CD14-positive monocyte (primary cell): Measurements from ENCODE around the gene MAPK4. TPM values are rescaled to one million over a fixed set of nuclear protein-coding genes. Genes with fewer than 3 reads are reported as not detected.

Source experiments
- DNase-seq, 3 donors: peaks; one replicate each; pipeline ENCODE4 v3.0.0-alpha.2; 2011 to 2022
- H2AFZ ChIP-seq: 2 replicates; pipeline ENCODE4 v1.6.0; 2012; ENCODE audit warnings: mild to moderate bottlenecking, low read depth, low read length, inconsistent platforms; ENCODE audit not compliant: insufficient read depth, poor library complexity, severe bottlenecking
- H3K27ac ChIP-seq, 2 donors: 1 replicate in 1 of 2; 2 replicates in 1 of 2; pipeline ENCODE4 v1.5.1; 2012 to 2013; ENCODE audit warnings: low read length in 2 of 2, control low read depth in 1 of 2, inconsistent platforms in 1 of 2, low read depth in 1 of 2, mild to moderate bottlenecking in 1 of 2
- H3K27me3 ChIP-seq, 2 donors: one replicate each; pipeline versions ENCODE4 v1.6.0 to v1.6.1; 2011 to 2013; ENCODE audit warnings: low read length in 2 of 2; ENCODE audit not compliant: control insufficient read depth in 2 of 2, insufficient read depth in 2 of 2
- H3K36me3 ChIP-seq, 2 donors: replicated peaks in 1 of 2; 1 replicate in 1 of 2; 2 replicates in 1 of 2; pipeline versions ENCODE4 v1.5.1 to v1.6.1; 2012 to 2013; ENCODE audit warnings: low read length in 2 of 2, control low read depth in 1 of 2, inconsistent platforms in 1 of 2, mild to moderate bottlenecking in 1 of 2; ENCODE audit not compliant: insufficient read depth in 2 of 2, control insufficient read depth in 1 of 2
- H3K4me1 ChIP-seq, 2 donors: 1 replicate in 1 of 2; 2 replicates in 1 of 2; pipeline versions ENCODE4 v1.5.1 to v1.6.1; 2012 to 2013; ENCODE audit warnings: low read length in 2 of 2, control low read depth in 1 of 2, inconsistent platforms in 1 of 2, mild to moderate bottlenecking in 1 of 2, moderate library complexity in 1 of 2; ENCODE audit not compliant: insufficient read depth in 2 of 2, control insufficient read depth in 1 of 2
- H3K4me2 ChIP-seq: replicated peaks from 2 replicates; pipeline ENCODE3; 2012; ENCODE audit warnings: low read length, moderate library complexity, mild to moderate bottlenecking; ENCODE audit not compliant: poor library complexity, severe bottlenecking; ENCODE audit errors: extremely low read depth
- H3K4me3 ChIP-seq, 3 experiments: fragments of 200-600 bp in 1 of 3; sonication (generic) in 1 of 3; replicated peaks in 1 of 3; 1 replicate in 2 of 3; 2 replicates in 1 of 3; pipeline ENCODE4 v1.5.1; 2011 to 2013; ENCODE audit warnings: low read length in 3 of 3, mild to moderate bottlenecking in 3 of 3, control low read depth in 2 of 3, low read depth in 2 of 3, inconsistent platforms in 1 of 3, moderate library complexity in 1 of 3
- H3K79me2 ChIP-seq: 2 replicates; pipeline ENCODE4 v1.6.0; 2012; ENCODE audit warnings: mild to moderate bottlenecking, control low read depth, inconsistent platforms, low read length, moderate library complexity; ENCODE audit not compliant: insufficient read depth
- H3K9ac ChIP-seq: 2 replicates; pipeline ENCODE4 v1.6.0; 2017; ENCODE audit warnings: low read length, mild to moderate bottlenecking; ENCODE audit not compliant: insufficient read depth, poor library complexity, severe bottlenecking
- H3K9me3 ChIP-seq, 2 donors: replicated peaks in 1 of 2; 1 replicate in 1 of 2; 2 replicates in 1 of 2; pipeline versions ENCODE4 v1.5.1 to v1.6.1; 2012 to 2013; ENCODE audit warnings: low read length in 2 of 2, control low read depth in 1 of 2; ENCODE audit not compliant: control insufficient read depth in 1 of 2, insufficient read depth in 1 of 2
- H4K20me1 ChIP-seq: 2 replicates; pipeline ENCODE4 v1.6.0; 2012; ENCODE audit warnings: mild to moderate bottlenecking, low read length, control low read depth, moderate library complexity; ENCODE audit not compliant: insufficient read depth
- H3K27ac Mint-ChIP-seq, 7 donors: one replicate each; pipeline ENCODE4 v1.8.0; 2020; ENCODE audit warnings: mild to moderate bottlenecking in 7 of 7, mixed read lengths in 7 of 7, moderate library complexity in 6 of 7, inconsistent platforms in 2 of 7
- H3K27me3 Mint-ChIP-seq, 3 donors: one replicate each; pipeline ENCODE4 v1.8.0; 2021 to 2022; ENCODE audit warnings: low read depth in 3 of 3, mild to moderate bottlenecking in 3 of 3, mixed read lengths in 3 of 3, moderate library complexity in 3 of 3, inconsistent platforms in 1 of 3
- H3K36me3 Mint-ChIP-seq, 2 donors: one replicate each; pipeline ENCODE4 v1.8.0; 2020; ENCODE audit warnings: mixed read lengths in 2 of 2, inconsistent platforms in 1 of 2, mild to moderate bottlenecking in 1 of 2
- H3K4me1 Mint-ChIP-seq: one replicate; pipeline ENCODE4 v1.8.0; 2020; ENCODE audit warnings: mild to moderate bottlenecking, mixed read lengths
- H3K4me3 Mint-ChIP-seq, 2 donors: one replicate each; pipeline ENCODE4 v1.8.0; 2020; ENCODE audit warnings: mild to moderate bottlenecking in 2 of 2, mixed read lengths in 2 of 2, moderate library complexity in 1 of 2
- H3K9me3 Mint-ChIP-seq, 7 donors: one replicate each; pipeline ENCODE4 v1.8.0; 2020 to 2022; ENCODE audit warnings: mixed read lengths in 7 of 7, mild to moderate bottlenecking in 6 of 7, moderate library complexity in 6 of 7, inconsistent platforms in 2 of 7
- WGBS: methylation state at CpG from one replicate; pipeline ENCODE4 v1.1.5; 2013; ENCODE audit warnings: missing lambda C conversion rate; ENCODE audit not compliant: insufficient coverage; 5-methylcytosine and 5-hydroxymethylcytosine counted together
- intact Hi-C, 2 donors: fragments of 100-400 bp; cut with micrococcal nuclease; formaldehyde crosslinking; loops; one replicate each; pipeline versions ENCODE4 v1.15.0 to v1.15.1; 2023
- polyA plus RNA-seq, 3 donors: library from polyadenylated mRNA; depleted of rRNA in 1 of 3; unstranded in 2 of 3; stranded (reverse) in 1 of 3; fragments of 300-500 nt in 2 of 3; fragments of >200 nt in 1 of 3; fragmentation: Illumina TruSeq in 2 of 3; gene quantifications; 1 replicate in 2 of 3; 2 replicates in 1 of 3; pipeline ENCODE4 v1.2.3, GENCODE V29; 2012 to 2021
- TF ChIP-seq, protein P1 (sequence below): fragments of 200-600 bp; IDR thresholded peaks from one replicate; pipeline ENCODE4 v1.8.0; 2022; ENCODE audit warnings: antibody characterized with exemption, mild to moderate bottlenecking

Gene MAPK4
- polyA plus RNA-seq, 3 donors = not detected

DNA sequence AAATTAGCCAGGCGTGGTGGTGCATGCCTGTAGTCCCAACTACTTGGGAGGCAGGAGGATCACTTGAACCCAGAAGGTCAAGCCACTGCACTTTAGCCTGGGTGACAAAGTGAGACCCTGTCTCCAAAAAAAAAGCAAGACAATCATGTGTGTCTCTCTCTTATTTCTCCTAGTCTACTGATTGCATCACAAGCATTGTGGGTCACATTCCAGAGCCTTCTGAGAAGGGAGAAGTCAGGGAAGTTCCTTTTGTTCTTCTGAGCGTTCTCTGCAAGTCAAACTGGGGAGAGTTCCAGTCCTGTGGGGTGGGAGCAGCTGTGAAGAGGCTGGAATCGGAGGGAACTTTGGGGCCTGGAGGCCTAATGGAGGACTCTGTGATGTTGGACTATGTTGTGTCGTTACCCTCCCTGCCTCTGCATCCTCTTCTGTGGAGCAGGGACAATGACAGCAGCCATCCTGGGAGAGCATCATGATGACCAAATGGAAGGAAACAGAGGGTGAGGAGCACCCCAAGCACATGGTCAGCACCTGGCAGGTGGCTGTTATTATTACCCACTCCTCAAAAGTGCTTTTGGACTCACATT lies 144.6 kb downstream of the MAPK4 start:
- DNase-seq = no peak
- no peaks in the 10 kb centered on the region for H4K20me1 ChIP-seq
- H3K79me2 ChIP-seq = no peaks in the 10 kb centered on the region
- no peaks in the 10 kb centered on the region for H3K4me1 Mint-ChIP-seq
- no peak overlapping the region for H2AFZ ChIP-seq
- no peaks in the 10 kb centered on the region for H3K9me3 ChIP-seq
- no peak overlapping the region for H3K4me3 ChIP-seq
- H3K27me3 Mint-ChIP-seq = peaks cover 2 to 6% (median 5%) of the 10 kb centered on the region in 3 donors
- no peaks in the 10 kb centered on the region for H3K36me3 ChIP-seq
- no peaks in the 10 kb centered on the region for H3K4me1 ChIP-seq
- H3K9ac ChIP-seq = no peak overlapping the region
- peaks cover 0 to 2% (median 0%) of the 10 kb centered on the region in 7 donors for H3K9me3 Mint-ChIP-seq
- no peaks in the 10 kb centered on the region for H3K27me3 ChIP-seq
- H3K27ac ChIP-seq = no peak overlapping the region
- no peak overlapping the region for H3K4me2 ChIP-seq
- no peak overlapping the region for H3K4me3 Mint-ChIP-seq
- H3K27ac Mint-ChIP-seq = peak overlapping the region in 1 of 7 donors; percentile 50
- no peaks in the 10 kb centered on the region for H3K36me3 Mint-ChIP-seq
- TF ChIP-seq, protein P1, sequence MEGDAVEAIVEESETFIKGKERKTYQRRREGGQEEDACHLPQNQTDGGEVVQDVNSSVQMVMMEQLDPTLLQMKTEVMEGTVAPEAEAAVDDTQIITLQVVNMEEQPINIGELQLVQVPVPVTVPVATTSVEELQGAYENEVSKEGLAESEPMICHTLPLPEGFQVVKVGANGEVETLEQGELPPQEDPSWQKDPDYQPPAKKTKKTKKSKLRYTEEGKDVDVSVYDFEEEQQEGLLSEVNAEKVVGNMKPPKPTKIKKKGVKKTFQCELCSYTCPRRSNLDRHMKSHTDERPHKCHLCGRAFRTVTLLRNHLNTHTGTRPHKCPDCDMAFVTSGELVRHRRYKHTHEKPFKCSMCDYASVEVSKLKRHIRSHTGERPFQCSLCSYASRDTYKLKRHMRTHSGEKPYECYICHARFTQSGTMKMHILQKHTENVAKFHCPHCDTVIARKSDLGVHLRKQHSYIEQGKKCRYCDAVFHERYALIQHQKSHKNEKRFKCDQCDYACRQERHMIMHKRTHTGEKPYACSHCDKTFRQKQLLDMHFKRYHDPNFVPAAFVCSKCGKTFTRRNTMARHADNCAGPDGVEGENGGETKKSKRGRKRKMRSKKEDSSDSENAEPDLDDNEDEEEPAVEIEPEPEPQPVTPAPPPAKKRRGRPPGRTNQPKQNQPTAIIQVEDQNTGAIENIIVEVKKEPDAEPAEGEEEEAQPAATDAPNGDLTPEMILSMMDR = no peak
- 92% methylated on average over 4 of the region's 4 CpGs for WGBS
- intact Hi-C loops = no loop called here

DNA sequence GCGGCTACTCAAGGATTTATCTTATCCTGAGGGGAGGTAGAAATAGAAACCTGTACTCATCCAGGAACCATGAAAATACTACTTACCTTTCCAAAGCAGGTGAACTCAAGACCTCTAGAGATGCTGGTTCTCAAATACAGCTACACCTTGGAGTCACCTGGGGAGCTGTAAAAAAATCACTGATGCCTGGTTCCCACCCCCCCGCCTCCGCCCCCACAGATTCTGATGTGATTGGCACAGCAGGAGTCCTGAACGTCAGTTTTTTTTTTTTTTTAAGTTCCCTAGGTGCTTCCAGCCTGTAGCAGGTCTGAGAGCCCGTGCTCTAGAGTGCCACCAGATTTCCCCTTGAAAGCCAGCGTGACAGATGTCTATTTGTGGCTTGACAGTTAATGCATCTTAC lies 146.3 kb downstream of the MAPK4 start:
- TF ChIP-seq, protein P1 = no peak
- no peaks in the 10 kb centered on the region for H3K4me1 Mint-ChIP-seq
- Histone ChIP-seq H3K27ac (no peak overlapping the region), H3K36me3 (no peaks in the 10 kb centered on the region), H3K79me2 (no peaks in the 10 kb centered on the region), H2AFZ (no peak overlapping the region), H3K4me1 (no peaks in the 10 kb centered on the region), H3K27me3 (no peaks in the 10 kb centered on the region), H3K4me3 (no peak overlapping the region), H3K4me2 (no peak overlapping the region), H4K20me1 (no peaks in the 10 kb centered on the region), H3K9me3 (no peaks in the 10 kb centered on the region), H3K9ac (no peak overlapping the region)
- no peak overlapping the region for H3K27ac Mint-ChIP-seq
- no peak overlapping the region for H3K4me3 Mint-ChIP-seq
- DNase-seq = no peak
- H3K36me3 Mint-ChIP-seq = no peaks in the 10 kb centered on the region
- H3K27me3 Mint-ChIP-seq = peaks cover 0 to 8% (median 5%) of the 10 kb centered on the region in 3 donors
- peaks cover 0 to 3% (median 0%) of the 10 kb centered on the region in 7 donors for H3K9me3 Mint-ChIP-seq
- WGBS = 81% methylated on average over 4 of the region's 6 CpGs
- intact Hi-C loops = no loop called here
